Measurements from ENCODE around the gene KIF22. TPM values are rescaled to one million over a fixed set of nuclear protein-coding genes. Genes with fewer than 3 reads are reported as not detected.
"Not testable (repeated sequence)": the region's sequence is repeated elsewhere in the genome, so short reads cannot be mapped to it uniquely, and the experiment has no call there.

The KIF22 gene
- total RNA-seq, 1 donor from 2014 or later: 26.7 TPM

GRCh38 chr16:29815793-29816693 lies 25.5 kb downstream of the KIF22 start, which contains the start of gene PAGR1:
Gene PAGR1, plus strand, starts transcription at chr16:29816152. Its CDS starts 374 bp downstream, at chr16:29816526.
- DNase-seq: peak; percentile 100

DNA sequence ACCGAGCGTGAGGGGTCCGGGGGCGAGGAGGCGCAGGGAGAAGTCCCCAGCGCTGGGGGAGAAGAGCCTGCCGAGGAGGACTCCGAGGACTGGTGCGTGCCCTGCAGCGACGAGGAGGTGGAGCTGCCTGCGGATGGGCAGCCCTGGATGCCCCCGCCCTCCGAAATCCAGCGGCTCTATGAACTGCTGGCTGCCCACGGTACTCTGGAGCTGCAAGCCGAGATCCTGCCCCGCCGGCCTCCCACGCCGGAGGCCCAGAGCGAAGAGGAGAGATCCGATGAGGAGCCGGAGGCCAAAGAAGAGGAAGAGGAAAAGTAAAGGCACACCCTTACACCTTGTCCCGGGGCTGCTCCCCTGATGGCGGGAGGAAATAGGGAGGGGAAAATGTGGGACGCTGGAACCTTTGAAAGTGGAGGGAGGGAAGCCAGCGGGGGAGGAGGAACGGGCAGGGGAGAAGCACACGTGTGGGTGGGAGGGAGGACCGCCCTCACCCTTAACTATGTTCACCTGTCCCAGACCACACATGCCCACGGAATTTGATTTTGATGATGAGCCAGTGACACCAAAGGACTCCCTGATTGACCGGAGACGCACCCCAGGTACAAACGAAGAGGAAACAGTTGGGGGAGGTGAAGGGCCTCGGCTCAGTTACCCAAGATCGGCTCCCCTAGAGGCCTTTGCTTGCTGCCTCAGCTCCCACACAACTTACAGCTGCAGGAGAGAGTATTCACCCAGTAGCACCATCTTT lies 26.3 kb downstream of the KIF22 start:
- DNase-seq: peak; percentile 69

DNA sequence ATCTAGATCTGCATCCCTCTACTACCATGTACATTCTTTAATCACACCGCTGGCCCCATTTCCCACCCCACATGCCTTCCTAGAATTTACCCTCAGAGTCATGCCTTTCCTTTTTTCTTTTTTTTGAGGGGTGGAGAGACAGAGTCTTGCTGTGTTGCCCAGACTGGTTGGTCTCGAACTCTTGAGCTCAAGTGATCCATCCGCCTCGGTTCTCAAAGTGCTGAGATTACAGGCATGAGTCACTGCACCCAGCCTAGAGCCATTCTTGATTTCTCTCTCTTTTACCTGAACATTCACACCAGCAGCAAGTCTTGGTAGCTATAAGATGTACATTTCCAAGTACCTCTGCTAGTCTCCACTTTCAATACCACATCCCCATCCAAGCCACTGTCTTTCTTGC lies 27.5 kb downstream of the KIF22 start:
- DNase-seq: no peak

- no peak for DNase-seq
Measured at GRCh38 chr16:29819506-29819905, 29.0 kb downstream of the KIF22 start.

DNA sequence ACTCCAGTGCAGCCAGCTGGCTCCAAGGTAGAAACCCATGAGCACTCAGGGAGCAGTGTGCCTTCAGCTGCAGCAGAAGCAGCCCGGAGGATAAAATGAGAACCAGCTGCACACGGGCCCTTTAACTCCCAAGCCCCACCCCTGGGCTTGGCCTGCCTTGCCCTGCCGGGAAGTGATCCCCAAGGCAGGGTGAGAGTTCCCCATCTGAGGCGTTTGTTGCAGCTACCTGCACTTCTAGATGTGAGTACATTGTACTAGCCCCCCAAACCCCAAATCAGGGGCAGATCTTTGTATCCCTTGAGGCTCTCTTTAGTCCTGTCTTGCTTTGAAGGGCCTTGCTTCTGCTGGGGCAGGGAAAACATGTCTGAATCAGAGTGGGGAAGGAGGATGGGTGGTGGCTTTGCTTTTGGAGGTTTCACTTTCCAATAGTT lies 29.7 kb downstream of the KIF22 start, which contains the start of gene MVP:
Gene MVP, plus strand, starts transcription at position 192 of the 431 bp plus-strand sequence. CDS start 10,088 bp downstream, outside the sequence.
- peak; percentile 63 for DNase-seq

- DNase-seq: peak; percentile 34
Measured at GRCh38 chr16:29820730-29821642, 30.4 kb downstream of the KIF22 start.

GRCh38 chr16:29821643-29822115 lies 31.1 kb downstream of the KIF22 start:
- peak; percentile 76 for DNase-seq

DNA sequence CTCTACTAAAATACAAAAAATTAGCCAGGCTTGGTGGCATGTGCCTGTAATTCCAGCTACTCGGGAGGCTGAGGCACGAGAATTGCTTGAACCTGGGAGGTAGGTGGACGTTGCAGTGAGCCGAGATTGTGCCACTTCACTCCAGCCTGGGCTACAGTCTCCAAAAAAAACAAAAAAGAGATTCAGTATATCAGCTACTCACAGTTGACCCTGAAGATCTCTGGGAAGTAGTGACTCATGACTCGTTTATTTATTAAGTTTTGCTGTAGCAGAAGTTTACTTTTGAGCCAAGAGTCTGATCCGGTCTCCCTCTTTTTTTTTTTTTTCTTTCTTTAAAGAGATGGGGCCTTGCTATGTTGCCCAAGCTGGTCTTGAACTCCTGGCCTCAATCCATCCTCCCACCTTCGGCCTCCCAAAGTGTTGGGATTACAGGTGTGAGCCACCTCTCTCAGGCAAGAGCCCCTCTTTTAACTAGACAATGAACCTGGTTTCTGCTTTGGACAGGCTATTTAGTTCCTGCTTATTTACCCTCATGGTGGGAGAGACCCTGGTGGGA lies 34.1 kb downstream of the KIF22 start:
- DNase-seq: peak; percentile 85

GRCh38 chr16:29825145-29826044 lies 34.8 kb downstream of the KIF22 start:
- peak; percentile 66 for DNase-seq

DNA sequence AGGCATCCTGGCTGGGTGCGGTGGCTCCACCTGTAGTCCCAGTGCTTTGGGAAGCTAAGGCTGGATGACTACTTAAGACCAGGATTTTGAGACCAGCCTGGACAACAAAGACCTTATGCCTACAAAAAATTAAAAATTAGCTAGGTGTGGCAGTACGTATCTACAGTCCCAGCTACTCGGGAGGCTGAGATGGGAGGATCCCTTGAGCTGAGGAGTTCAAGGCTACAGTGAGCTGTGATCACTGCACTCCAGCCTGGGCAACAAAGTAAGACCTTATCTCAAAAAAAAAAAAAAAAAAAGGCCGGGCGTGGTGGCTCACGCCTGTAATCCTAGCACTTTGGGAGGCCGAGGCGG lies 35.8 kb downstream of the KIF22 start:
- no peak for DNase-seq

GRCh38 chr16:29830774-29831173 lies 40.2 kb downstream of the KIF22 start:
- DNase-seq: no peak

DNA sequence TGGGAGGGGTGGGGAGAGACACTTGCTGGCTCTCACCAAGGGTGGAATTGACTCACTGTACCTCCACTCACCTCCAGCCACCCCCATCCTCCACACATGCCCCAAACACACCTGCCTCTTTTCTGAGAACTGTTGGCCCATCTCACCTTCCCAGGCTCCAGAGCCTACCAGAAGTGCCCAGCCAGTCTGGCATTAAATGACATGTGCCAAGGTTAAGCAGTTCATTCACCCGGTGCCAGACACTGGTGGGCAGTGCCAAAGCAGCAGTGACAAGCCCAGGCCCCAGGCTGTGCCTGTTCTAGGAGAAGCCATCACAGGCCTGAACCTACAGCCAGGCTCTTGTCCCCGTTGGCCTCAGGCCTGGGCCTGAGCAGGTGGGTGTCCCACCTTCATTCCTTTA lies 40.9 kb downstream of the KIF22 start:
- DNase-seq: no peak

DNA sequence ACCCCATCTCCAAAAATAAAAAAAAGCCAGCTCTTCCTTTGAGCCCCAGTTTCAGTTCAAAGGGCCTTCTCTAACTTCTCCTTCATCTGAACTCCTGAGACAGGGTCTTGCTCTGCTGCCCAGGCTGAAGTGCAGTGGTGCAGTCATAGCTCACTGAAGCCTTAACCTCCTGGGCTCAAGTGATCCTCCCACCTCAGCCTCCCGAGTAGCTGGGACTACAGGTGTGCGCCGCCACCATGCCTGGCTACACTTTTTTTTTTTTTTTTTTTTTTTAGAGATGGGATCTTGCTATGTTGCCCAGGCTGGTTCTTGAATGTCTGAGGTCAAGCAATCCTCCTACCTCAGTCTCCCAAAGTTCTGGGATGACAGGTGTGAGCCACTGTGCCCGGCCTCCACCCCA lies 42.7 kb downstream of the KIF22 start:
- DNase-seq: not testable (repeated sequence)

DNA sequence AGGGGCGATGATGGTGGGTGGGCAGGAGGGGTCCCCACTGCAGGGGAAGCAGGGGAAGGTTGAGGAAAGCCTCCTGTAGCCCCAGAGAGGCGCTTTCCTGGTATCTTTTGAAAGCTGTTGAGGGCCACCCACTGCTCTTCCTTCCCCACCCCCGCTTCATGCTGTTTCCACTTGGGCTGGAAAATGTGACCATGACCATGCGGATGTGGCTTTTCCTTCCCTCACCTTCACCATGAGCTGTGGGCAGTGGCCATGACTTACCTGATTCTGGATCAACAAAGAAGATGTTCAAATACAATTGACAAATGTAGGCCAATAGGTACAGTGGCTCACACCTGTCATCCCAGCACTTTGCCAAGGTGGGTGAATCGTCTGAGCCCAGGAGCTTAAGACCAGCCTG lies 43.5 kb downstream of the KIF22 start:
- DNase-seq: no peak

- DNase-seq: no peak
Measured at GRCh38 chr16:29835926-29836325, 45.4 kb downstream of the KIF22 start.

DNA sequence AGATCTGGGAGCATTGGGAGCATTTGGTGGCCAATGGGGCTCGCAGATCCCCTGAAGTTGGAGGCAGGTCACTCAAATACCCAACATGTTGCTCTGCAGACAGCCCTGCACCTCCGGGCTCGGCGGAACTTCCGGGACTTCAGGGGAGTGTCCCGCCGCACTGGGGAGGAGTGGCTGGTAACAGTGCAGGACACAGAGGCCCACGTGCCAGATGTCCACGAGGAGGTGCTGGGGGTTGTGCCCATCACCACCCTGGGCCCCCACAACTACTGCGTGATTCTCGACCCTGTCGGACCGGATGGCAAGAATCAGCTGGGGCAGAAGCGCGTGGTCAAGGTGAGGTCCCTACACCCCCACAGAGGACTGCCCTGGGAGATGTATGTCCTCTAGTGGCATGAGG lies 46.1 kb downstream of the KIF22 start:
- DNase-seq: no peak

- peak; percentile 60 for DNase-seq
Measured at GRCh38 chr16:29837841-29838240, 47.3 kb downstream of the KIF22 start.

- DNase-seq: no peak
Measured at GRCh38 chr16:29839822-29840221, 49.3 kb downstream of the KIF22 start.

DNA sequence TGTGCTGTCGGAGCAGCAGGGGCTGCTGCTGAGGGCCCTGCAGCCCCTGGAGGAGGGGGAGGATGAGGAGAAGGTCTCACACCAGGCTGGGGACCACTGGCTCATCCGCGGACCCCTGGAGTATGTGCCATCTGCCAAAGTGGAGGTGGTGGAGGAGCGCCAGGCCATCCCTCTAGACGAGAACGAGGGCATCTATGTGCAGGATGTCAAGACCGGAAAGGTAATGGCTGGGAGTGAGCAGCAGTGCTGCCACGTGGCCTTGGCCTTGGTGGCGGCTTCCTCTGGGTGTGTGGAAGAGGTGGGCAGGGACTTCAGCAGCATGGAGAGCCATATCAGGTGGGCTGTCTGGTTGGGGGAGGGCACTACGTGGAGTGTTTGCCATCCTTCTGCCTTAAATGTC lies 49.7 kb downstream of the KIF22 start:
- DNase-seq: no peak

DNA sequence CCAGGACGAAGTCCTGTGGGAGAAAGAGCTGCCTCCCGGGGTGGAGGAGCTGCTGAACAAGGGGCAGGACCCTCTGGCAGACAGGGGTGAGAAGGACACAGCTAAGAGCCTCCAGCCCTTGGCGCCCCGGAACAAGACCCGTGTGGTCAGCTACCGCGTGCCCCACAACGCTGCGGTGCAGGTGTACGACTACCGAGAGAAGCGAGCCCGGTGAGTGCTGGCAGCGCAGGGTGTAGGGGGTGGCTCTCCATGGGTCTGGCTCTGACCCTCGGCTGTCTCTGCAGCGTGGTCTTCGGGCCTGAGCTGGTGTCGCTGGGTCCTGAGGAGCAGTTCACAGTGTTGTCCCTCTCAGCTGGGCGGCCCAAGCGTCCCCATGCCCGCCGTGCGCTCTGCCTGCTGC lies 51.1 kb downstream of the KIF22 start:
- DNase-seq: no peak
